Fibroblast of peridontal ligament (primary cell): Measurements from ENCODE around the gene E2F3.

Experiments used
- DNase-seq: peaks from one replicate; pipeline ENCODE4 v3.0.0-alpha.2; 2010; ENCODE audit errors: extremely low read depth

E2F3 gene

DNA sequence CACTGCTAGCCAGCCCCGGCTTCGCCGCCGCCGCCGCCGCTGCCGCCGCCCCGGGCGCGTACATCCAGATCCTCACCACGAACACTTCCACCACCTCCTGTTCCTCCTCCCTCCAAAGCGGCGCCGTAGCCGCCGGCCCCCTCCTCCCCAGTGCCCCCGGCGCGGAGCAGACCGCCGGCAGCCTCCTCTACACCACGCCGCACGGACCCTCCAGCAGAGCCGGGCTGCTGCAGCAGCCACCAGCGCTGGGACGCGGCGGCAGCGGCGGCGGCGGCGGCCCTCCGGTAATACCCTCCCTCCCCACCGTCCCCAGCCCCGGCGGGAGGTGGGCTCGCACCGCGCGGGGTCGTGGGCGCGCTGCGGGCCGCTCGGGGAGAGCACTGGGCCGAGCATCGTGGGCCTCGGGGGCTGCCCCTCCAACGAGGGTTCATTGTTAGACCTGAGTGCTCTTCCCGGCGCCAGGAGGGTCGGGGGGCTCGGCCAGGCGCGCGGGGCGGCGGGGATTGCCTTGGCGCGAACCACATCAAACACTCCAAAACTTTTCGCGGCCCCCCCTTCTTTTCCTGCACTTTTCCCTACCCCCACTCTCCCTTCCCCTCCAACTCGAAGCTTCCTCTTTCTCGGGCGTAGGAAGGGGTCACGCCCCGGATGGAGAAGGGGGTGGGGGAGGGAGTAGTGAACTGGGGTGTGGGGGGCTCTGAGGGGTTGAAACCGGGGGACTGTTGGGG is 827 bp downstream of the E2F3 start:
- DNase-seq, result no peak

GRCh38 chr6:20403070-20403765 is 1.5 kb downstream of the E2F3 start:
- peak; percentile 57 for DNase-seq

DNA sequence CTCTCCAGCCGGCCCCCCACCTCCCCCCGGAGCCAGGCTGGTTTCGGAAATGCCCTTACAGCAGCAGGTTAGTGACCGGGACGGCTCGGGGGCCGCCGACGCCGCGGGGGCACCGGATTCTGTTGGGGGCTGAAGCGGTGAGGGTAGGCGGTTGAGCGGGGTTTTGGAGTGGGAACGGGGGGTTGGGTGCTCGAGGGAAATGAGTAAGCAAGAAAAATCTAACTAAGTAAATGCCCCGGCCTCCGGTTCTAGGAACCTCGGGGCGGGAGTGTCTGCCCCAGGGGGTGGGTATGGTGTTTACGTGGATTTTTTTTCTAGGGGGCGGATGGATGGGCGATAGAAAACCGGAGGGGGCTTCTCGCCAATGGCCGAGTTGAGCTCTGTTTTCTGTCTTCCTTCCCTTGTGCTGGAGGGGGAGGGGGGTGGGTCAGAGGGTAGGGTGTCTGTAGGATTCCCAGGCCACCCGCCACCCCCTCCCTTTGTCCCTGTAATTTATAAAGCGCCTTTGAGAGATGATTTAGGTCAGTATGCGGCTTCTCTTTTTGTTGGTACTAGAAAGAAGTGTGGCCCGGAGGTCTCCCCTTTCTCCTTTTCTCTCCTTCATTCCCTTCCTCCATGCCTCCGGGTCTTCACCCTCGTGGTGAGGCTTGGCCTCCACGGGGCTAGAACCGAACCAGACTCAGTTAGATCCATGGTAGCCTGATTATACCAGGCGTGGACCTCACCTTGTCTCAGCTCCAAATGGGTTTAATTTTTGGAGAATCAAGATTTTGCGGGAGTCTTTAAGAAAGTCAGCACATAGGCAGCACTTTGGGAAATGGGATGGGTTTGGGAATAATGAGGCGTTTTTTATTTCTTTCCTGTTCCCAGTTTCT is 2.3 kb downstream of the E2F3 start:
- DNase-seq, result peak; percentile 42

DNA sequence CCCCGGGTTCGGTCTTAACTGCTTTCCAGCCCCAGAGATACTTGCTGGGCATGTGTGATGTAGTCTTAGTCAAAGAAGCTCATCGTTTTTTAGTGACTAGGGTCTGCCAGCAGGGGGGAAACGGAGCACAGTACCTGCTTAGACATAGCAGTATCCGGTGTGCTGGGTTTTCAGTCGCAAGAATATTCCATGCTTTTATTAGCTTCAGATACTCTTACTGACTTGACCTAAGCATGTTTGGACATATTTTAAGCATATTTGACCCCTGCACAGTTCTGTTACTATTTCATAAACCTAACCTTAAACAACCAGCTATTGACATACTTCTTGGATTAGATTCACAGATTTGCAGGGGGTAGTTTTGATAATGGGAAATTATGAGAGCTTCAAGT is 3.0 kb downstream of the E2F3 start:
- DNase-seq, result peak; percentile 70

DNA sequence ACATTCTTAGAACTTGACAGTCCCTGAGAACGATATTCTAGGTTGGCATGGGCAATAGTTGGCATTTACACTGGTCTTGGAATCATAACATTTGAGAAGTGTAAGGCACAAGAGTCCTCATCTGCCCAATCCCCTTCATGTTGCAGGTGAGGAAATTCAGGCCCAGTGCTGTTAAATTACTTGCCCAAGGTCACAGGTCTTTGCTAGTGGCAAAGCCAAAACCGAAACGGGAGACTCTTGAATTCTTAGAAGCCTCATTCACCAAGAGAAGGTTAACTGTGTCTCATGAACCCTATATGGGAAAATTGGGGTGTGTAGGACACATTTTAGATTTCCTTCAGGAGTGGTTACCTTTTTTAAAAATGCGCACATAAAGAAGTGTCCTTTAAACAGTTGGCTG is 7.2 kb downstream of the E2F3 start:
- DNase-seq, result no peak

DNA sequence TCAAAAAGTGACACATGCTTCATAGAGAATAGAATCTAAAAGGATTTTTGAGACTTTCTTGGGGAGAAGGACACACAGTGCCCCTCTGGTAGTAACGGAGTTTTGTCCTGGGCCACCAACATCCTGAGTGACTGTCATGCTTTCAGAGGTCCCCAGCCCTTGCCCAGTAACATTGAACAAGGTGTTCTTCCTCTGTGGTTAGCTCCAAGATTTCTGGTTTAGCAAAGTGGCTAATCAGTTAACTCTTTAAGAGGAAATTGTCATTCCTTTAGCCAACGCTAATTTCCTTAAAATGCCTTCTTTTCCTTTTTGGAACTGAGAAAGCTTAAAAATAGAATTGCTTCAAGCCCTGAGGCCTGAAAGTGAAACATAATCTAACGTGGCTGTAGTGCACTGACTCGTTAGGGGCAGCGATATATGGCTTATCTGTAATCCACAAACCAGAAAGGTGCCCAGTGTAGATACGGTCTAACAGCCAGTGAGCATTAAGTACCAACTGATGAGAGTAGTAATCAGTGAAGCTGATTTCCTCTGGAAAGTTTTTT is 7.8 kb downstream of the E2F3 start:
- peak; percentile 39 for DNase-seq

DNA sequence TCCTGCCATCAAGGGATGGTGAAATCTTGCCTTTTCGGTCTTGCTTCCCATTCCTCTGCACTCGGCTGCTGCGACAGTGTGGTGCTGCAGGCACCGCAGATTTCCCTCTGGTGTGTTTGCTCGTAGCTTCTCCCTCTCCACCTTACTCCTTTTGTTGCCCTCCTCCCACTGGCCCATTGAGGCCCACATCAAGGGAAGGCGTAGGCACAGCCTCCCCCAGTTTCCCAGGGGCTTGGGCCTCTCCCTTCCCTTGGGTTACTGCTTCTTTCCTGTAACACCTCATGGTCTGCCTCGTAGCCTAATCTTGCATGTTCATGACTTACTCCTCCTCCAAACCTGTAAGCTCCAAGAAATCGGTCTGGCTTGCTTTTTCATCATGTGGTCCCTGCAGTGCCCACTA is 9.9 kb downstream of the E2F3 start:
- DNase-seq, result no peak

DNA sequence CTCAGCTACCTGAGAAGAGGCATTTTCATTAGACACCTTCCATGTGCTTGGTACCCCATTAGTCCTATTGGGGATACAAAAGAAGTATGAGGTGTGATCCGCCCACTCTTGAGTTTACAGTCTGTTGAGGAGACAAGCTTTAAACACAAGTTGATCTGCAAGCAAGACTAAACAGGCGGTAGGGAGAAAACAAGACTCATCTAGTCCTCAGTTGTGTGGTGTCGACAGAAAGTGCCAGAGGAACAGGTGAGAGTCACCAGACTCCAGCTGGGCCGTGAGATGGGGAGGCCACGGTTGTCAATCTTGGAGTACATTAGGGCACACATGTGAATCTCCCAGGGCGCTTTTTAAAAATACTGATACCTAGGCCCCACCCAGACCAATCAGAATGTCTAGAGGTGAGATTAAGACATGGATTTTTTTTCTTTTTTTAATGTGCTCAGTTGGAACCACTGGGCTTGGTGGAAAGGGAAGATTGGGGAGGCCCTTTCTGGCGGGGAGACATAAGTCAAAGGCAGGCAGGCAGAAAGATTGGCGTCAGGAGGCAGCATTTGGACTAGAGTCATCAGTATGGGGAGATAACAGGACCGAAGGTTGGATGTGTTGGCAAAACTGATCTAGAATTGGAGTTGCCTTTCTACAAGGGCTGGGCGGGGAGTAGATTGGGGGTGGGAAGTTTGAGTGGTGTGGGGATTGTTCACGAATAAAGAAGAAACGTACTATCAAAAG is 10.4 kb downstream of the E2F3 start:
- no peak for DNase-seq

- DNase-seq, result no peak
These were observed 11.0 kb downstream of the E2F3 start for GRCh38 chr6:20412682-20413073.

DNA sequence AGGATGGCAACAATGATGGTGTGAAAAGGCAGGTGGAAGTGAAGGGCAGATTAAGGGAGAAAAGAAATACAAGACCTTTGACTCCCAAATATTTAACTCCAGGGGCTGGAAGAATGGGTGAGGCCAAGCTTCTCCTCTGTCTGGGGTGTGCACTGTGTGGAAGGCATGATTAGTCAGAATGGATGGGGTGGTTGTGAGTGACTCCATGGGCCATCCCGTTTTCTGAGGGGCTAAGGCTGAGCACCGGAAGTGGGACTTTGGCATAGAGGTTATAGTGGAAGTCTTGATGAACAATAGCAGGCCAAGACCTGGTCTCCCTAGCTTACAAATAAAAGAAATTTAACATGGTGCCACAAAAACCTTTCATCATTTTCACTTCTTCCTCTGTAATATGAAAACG is 12.1 kb downstream of the E2F3 start:
- DNase-seq, result no peak

- DNase-seq, result no peak
These were observed 13.0 kb downstream of the E2F3 start for GRCh38 chr6:20414711-20415110.

- no peak for DNase-seq
These were observed 13.6 kb downstream of the E2F3 start for GRCh38 chr6:20415304-20415703.

- DNase-seq, result no peak
These were observed 14.2 kb downstream of the E2F3 start for GRCh38 chr6:20415712-20416454.

GRCh38 chr6:20416567-20417345 is 15.1 kb downstream of the E2F3 start:
- DNase-seq, result no peak

GRCh38 chr6:20417819-20418218 is 16.1 kb downstream of the E2F3 start:
- DNase-seq, result no peak

DNA sequence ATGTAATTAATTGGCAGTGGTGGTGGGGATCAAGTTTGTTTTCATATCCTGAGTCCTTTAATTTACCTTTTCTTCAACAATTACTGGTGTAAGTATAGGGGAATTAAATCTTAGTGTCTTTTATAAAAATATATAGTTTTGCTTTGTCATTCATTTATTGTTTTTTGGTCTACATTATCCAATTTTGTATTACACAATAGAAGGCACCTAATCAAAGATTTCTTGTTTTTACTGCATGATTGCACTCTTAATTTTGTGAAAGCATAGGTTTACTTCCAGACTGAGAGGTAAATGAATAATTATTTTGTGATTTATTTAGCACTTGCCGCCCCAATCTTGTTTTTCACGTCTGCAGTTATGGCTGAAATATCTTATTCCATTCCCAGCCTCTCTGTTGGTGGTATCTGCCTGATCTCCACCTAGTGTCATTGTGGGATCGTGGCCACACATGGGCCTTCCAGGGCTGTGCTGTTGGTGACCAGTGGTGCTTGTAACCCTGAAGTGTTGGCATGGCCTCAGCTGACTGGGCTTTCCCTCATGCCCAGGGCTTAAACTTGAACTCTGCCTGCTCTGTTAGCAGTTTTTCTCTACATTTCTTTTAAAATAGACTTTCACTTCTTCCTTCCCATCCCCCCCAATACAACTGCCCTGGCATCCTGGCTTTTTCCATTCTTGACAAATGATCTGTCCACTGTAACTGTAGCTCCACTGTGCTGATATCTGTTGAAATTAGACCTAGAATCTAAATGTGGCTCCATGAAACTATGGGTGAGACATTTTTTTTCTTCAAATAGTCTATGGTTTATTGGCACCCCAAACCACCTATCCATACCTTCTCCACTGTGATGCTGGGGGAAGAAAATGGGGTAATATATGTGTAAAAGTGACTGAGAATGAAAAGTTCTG is 24.8 kb downstream of the E2F3 start:
- DNase-seq, result no peak

DNA sequence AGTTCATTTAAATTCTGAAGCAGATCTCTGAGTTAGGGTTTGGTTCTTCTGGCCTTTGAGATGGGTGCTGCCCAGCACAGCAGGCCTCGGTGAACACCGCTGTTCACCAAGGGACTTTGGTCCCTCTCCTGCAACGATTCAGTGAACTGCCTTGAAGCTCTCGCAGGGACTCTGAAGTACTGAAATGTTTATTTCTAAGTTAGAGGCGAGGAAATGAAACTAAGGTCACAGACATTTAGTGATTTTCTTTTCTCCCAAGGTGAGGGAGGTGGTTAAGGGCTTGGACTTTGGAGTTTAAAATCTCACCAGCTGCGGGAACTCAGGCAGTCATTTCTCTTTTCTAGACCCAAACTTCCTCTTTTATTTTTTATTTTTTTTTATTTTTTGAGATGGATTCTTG is 26.2 kb downstream of the E2F3 start:
- no peak for DNase-seq

DNA sequence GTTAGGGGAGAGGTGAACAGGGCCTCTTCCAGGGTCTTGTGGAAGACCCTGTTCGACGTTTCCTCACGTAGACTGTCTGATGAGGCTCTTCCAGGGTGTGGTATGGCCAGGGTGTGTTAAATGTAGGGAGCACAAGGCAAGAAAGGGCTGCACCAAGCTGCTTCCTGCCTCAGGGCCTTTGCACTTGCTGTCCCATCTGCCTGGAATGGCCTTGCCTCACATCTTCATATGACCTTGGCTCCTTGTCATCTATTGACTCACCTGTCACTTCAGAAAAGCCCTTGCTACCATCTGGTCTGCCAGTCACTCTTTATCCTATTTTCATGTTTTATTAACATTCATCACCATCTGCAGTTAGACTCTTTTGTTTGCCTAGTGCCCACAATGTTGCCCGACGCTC is 31.0 kb downstream of the E2F3 start:
- no peak for DNase-seq

DNA sequence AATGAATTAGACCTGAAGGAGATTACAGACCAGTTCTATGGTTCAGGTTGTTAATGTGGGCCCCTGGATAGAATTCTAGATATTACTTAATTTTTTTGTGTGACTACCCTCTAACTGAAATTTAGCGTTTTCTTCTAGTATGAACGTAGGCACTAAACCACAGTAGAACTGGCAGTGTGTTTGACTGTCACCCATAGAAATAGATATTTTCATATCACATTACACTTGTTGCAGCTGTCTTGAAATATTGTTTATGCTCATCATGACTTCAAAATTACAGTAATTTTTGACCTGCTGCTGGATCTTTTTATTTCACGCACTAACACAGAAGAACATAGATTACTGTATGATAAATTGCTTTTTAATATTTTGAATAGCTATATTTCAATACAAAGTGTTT is 31.6 kb downstream of the E2F3 start:
- DNase-seq, result no peak
